ENCODE data around the gene TRRAP.

DNA sequence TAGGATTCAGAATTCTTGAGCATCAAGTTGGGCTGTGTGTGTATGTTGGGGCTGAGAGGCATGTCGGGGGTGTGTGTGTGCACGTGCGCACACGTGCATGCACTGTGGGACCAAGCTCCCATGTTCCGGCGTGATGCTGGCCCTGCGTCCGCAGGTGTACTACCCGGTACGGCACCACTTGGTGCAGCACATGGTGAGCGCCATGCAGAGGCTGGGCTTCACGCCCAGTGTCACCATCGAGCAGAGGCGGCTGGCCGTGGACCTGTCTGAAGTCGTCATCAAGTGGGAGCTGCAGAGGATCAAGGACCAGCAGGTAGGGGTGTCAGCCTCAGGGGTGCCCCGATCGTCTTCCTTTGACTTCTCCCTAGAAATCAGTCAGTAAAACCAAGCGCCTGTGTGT is 77.7 kb downstream of the TRRAP start:
- TF ChIP-seq CHD2 (IDR thresholded peaks at IDR 0.05; ENCODE audit: low read length, partially characterized antibody) (no peak), KDM1A (IDR thresholded peaks at IDR 0.05; ENCODE audit: low read depth) (no peak), HOXA7 (CRISPR knock-in tag; IDR thresholded peaks at IDR 0.05) (no peak), POLR2A (IDR thresholded peaks at IDR 0.05; ENCODE audit: low read length) (no peak), RAD21 (conservative IDR thresholded peaks at IDR 0.05 in 1 of 2, IDR thresholded peaks at IDR 0.05 in 1 of 2) (no peak), EHMT2 (IDR thresholded peaks at IDR 0.05; ENCODE audit: low read depth) (no peak), EP300 (IDR thresholded peaks at IDR 0.05) (no peak), JUNB (IDR thresholded peaks at IDR 0.05) (no peak), HDAC2 (IDR thresholded peaks at IDR 0.05) (no peak), CEBPB (IDR thresholded peaks at IDR 0.05) (no peak), MAZ (IDR thresholded peaks at IDR 0.05; ENCODE audit: borderline replicate concordance, low read depth, low read length) (no peak)
- TF ChIP-seq, protein P1, sequence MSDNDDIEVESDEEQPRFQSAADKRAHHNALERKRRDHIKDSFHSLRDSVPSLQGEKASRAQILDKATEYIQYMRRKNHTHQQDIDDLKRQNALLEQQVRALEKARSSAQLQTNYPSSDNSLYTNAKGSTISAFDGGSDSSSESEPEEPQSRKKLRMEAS (IDR thresholded peaks at IDR 0.05) = no peak
- TF ChIP-seq, protein P2, sequence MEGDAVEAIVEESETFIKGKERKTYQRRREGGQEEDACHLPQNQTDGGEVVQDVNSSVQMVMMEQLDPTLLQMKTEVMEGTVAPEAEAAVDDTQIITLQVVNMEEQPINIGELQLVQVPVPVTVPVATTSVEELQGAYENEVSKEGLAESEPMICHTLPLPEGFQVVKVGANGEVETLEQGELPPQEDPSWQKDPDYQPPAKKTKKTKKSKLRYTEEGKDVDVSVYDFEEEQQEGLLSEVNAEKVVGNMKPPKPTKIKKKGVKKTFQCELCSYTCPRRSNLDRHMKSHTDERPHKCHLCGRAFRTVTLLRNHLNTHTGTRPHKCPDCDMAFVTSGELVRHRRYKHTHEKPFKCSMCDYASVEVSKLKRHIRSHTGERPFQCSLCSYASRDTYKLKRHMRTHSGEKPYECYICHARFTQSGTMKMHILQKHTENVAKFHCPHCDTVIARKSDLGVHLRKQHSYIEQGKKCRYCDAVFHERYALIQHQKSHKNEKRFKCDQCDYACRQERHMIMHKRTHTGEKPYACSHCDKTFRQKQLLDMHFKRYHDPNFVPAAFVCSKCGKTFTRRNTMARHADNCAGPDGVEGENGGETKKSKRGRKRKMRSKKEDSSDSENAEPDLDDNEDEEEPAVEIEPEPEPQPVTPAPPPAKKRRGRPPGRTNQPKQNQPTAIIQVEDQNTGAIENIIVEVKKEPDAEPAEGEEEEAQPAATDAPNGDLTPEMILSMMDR (IDR thresholded peaks at IDR 0.05) = no peak
- TF ChIP-seq, protein P3, sequence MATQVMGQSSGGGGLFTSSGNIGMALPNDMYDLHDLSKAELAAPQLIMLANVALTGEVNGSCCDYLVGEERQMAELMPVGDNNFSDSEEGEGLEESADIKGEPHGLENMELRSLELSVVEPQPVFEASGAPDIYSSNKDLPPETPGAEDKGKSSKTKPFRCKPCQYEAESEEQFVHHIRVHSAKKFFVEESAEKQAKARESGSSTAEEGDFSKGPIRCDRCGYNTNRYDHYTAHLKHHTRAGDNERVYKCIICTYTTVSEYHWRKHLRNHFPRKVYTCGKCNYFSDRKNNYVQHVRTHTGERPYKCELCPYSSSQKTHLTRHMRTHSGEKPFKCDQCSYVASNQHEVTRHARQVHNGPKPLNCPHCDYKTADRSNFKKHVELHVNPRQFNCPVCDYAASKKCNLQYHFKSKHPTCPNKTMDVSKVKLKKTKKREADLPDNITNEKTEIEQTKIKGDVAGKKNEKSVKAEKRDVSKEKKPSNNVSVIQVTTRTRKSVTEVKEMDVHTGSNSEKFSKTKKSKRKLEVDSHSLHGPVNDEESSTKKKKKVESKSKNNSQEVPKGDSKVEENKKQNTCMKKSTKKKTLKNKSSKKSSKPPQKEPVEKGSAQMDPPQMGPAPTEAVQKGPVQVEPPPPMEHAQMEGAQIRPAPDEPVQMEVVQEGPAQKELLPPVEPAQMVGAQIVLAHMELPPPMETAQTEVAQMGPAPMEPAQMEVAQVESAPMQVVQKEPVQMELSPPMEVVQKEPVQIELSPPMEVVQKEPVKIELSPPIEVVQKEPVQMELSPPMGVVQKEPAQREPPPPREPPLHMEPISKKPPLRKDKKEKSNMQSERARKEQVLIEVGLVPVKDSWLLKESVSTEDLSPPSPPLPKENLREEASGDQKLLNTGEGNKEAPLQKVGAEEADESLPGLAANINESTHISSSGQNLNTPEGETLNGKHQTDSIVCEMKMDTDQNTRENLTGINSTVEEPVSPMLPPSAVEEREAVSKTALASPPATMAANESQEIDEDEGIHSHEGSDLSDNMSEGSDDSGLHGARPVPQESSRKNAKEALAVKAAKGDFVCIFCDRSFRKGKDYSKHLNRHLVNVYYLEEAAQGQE (IDR thresholded peaks at IDR 0.05) = no peak
